Stomach (tissue), 4 donors: ENCODE measurements around the gene TOP2A.

Experiments used
- POLR2A ChIP-seq, 4 donors: fragments of 450-650 bp; IDR thresholded peaks; one replicate each; pipeline ENCODE4 v1.6.1; 2016; ENCODE audit warnings: antibody characterized with exemption in 4 of 4, control low read depth in 2 of 4, mild to moderate bottlenecking in 1 of 4, moderate library complexity in 1 of 4
- POLR2AphosphoS5 ChIP-seq, 3 donors: sonication (generic); formaldehyde crosslinking; IDR thresholded peaks; one replicate each; pipeline ENCODE4 v1.6.1; 2016; ENCODE audit warnings: antibody characterized with exemption in 3 of 3
- TF ChIP-seq, protein P1 (sequence below), 7 experiments: fragments of 450-650 bp in 4 of 7; fragments of 200-600 bp in 3 of 7; sonication (generic) in 3 of 7; IDR thresholded peaks; one replicate each; pipeline ENCODE4 v1.5.1; 2016 to 2019; ENCODE audit warnings: antibody characterized with exemption in 7 of 7, control low read depth in 2 of 7, mild to moderate bottlenecking in 1 of 7

DNA sequence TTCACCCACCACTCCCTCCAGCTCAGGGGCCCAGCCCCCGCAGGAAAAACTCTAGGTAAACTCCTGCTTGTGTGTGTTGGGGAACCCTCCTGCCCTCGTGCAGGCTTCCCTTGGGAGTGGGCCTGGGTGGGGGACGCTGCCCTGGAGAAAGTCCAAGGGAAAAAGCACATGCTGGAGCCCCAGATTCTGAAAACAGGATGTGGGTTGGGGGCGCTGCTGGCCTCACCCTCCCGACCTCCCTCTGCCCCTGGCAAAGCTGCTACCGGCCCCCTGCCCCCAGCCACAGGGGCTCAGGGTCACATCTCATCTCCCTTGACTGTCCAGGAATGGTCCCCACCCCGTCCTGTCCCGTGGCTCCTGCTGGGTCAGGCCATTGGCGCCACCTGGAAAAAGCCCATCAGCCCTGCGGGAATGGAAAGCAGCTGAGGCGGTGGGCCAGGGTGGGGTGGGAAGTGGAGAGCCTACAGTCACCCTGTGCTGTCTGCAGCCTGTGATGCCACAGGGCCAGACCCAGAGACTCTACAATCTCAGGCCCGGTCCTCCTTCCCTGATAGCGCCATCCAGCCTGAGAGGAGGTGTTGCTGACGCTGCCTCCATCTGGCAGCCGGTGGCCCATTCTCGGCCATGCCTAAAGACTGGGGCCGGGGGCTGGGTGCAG, 50.7 kb downstream of the TOP2A start:
- no peak for TF ChIP-seq POLR2A (IDR thresholded peaks at IDR 0.05)
- TF ChIP-seq, protein P1, sequence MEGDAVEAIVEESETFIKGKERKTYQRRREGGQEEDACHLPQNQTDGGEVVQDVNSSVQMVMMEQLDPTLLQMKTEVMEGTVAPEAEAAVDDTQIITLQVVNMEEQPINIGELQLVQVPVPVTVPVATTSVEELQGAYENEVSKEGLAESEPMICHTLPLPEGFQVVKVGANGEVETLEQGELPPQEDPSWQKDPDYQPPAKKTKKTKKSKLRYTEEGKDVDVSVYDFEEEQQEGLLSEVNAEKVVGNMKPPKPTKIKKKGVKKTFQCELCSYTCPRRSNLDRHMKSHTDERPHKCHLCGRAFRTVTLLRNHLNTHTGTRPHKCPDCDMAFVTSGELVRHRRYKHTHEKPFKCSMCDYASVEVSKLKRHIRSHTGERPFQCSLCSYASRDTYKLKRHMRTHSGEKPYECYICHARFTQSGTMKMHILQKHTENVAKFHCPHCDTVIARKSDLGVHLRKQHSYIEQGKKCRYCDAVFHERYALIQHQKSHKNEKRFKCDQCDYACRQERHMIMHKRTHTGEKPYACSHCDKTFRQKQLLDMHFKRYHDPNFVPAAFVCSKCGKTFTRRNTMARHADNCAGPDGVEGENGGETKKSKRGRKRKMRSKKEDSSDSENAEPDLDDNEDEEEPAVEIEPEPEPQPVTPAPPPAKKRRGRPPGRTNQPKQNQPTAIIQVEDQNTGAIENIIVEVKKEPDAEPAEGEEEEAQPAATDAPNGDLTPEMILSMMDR (IDR thresholded peaks at IDR 0.05): no peak
- TF ChIP-seq POLR2AphosphoS5 (IDR thresholded peaks at IDR 0.05): no peak
